SIG-M5 treated with dmso at 0.1 percent for 504 hours (cell line): ENCODE data around the gene PPP1R11.
"Not testable (repeated sequence)": the region's sequence is repeated elsewhere in the genome, so short reads cannot be mapped to it uniquely, and the experiment has no call there.

ENCODE experiments used
- DNase-seq: peaks from one replicate; lab custom pipeline; 2025; ENCODE audit not compliant: unreplicated experiment; lab: John Stamatoyannopoulos, UW

PPP1R11 gene

GRCh38 chr6:30066577-30067459 is at the start of gene PPP1R11:
Gene PPP1R11 (plus strand): TSS chr6:30067198. CDS start chr6:30067411, 213 bp downstream.
- peak; percentile 99 for DNase-seq

- no peak for DNase-seq
These were observed 47.2 kb upstream of the PPP1R11 start for GRCh38 chr6:30019819-30020218.

GRCh38 chr6:30020626-30021025 is 46.4 kb upstream of the PPP1R11 start:
- DNase-seq, result peak; percentile 11

GRCh38 chr6:30022189-30022588 is 44.8 kb upstream of the PPP1R11 start:
- DNase-seq, result no peak

GRCh38 chr6:30022712-30023111 is 44.3 kb upstream of the PPP1R11 start:
- DNase-seq, result not testable (repeated sequence)

- no peak for DNase-seq
These were observed 41.8 kb upstream of the PPP1R11 start for GRCh38 chr6:30025186-30025585.

- no peak for DNase-seq
These were observed 37.4 kb upstream of the PPP1R11 start for GRCh38 chr6:30029588-30029987.

- DNase-seq, result no peak
These were observed 35.6 kb upstream of the PPP1R11 start for GRCh38 chr6:30031381-30031780.

GRCh38 chr6:30033440-30033839 is 33.6 kb upstream of the PPP1R11 start:
- peak; percentile 69 for DNase-seq

- no peak for DNase-seq
These were observed 31.2 kb upstream of the PPP1R11 start for GRCh38 chr6:30035784-30036183.

- DNase-seq, result peak; percentile 44
These were observed 29.7 kb upstream of the PPP1R11 start for GRCh38 chr6:30037182-30037788.

- no peak for DNase-seq
These were observed 25.8 kb upstream of the PPP1R11 start for GRCh38 chr6:30041221-30041620.

GRCh38 chr6:30041821-30042220 is 25.2 kb upstream of the PPP1R11 start:
- DNase-seq, result no peak

- DNase-seq, result no peak
These were observed 24.5 kb upstream of the PPP1R11 start for GRCh38 chr6:30042476-30042875.

- no peak for DNase-seq
These were observed 24.1 kb upstream of the PPP1R11 start for GRCh38 chr6:30042914-30043313.

- DNase-seq, result no peak
These were observed 23.3 kb upstream of the PPP1R11 start for GRCh38 chr6:30043744-30044143.

GRCh38 chr6:30044630-30045029 is 22.4 kb upstream of the PPP1R11 start:
- no peak for DNase-seq

- no peak for DNase-seq
These were observed 19.8 kb upstream of the PPP1R11 start for GRCh38 chr6:30047220-30047619.

- no peak for DNase-seq
These were observed 13.3 kb upstream of the PPP1R11 start for GRCh38 chr6:30053682-30054081.

- no peak for DNase-seq
These were observed 11.5 kb upstream of the PPP1R11 start for GRCh38 chr6:30055513-30055912.

- DNase-seq, result no peak
These were observed 6.3 kb upstream of the PPP1R11 start for GRCh38 chr6:30060606-30061091.
